Gastrocnemius medialis (tissue), 4 donors: Measurements from ENCODE around the gene KRT86.

Experiments used
- CTCF ChIP-seq, 5 experiments: fragments of 450-650 bp in 3 of 5; fragments of 200-600 bp in 2 of 5; sonication (generic) in 2 of 5; IDR thresholded peaks in 4 of 5; conservative IDR thresholded peaks in 1 of 5; 1 replicate in 4 of 5; 2 replicates in 1 of 5; pipeline ENCODE4 v1.5.1; 2016 to 2019; ENCODE audit warnings: antibody characterized with exemption in 5 of 5, mild to moderate bottlenecking in 3 of 5, moderate library complexity in 3 of 5
- POLR2A ChIP-seq, 2 donors: fragments of 450-650 bp; IDR thresholded peaks; one replicate each; pipeline ENCODE4 v1.6.1; 2017; ENCODE audit warnings: antibody characterized with exemption in 2 of 2, mild to moderate bottlenecking in 2 of 2, moderate library complexity in 2 of 2

- no peak for TF ChIP-seq CTCF (IDR thresholded peaks at IDR 0.05 in 4 of 5, conservative IDR thresholded peaks at IDR 0.05 in 1 of 5)
- no peak for TF ChIP-seq POLR2A (IDR thresholded peaks at IDR 0.05)
Observed at GRCh38 chr12:52313926-52314325, 39.5 kb downstream of the KRT86 start.
